Umbilical cord (tissue), 2 donors: ENCODE data around the gene ROR2. TPM values are rescaled to one million over a fixed set of nuclear protein-coding genes. Genes with fewer than 3 reads are reported as not detected.

ENCODE experiments used
- DNase-seq: peaks from one replicate; pipeline ENCODE4 v3.0.0-alpha.2; 2015; ENCODE audit warnings: low spot score
- total RNA-seq: library from RNA; depleted of rRNA; stranded (reverse); fragments of >200 nt; gene quantifications from one replicate; pipeline ENCODE4 v1.2.3, GENCODE V29; 2014; ENCODE audit warnings: low replicate concordance; ENCODE audit not compliant: insufficient read depth

ROR2 gene
- total RNA-seq, 1 donor from 2014 or later, result 44.3 TPM

- DNase-seq, result no peak
Observed at GRCh38 chr9:91776409-91777291, 173.4 kb downstream of the ROR2 start.

DNA sequence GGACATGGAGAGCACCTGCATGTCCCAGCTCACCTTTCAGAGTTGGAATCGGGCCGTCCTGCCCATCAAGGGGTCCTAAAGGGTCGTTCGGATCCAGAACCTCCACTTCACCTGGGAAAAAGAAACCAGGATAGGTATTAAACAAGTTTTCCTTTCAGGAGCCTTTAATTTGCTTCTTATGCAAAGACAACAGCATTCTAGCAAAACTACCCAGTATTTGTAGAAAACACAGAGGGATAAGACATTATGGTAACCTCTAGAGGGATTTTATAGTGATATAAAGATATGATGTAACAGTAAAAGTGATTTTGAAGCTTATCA lies 174.4 kb downstream of the ROR2 start:
- no peak for DNase-seq

- peak; percentile 58 for DNase-seq
Observed at GRCh38 chr9:91775011-91775707, 174.9 kb downstream of the ROR2 start.

DNA sequence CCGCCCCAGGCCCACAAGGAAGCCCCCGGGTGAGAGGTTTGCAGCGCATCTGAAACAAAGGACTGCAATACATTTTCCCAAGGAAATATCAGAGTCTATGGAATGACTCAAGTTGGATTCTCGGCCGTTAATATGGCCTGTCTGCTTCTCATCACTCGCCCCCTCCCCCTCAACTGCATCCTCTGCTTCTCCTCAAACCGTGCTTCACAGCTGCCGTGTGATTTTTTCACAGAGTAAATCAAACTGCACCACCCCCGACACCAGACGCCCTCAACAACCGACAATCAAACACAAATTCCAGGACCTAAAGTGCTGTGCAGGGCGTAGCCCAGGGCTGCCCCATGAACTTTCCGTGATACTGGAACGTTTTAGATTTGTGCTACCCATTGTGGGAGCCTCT lies 176.9 kb downstream of the ROR2 start:
- DNase-seq, result peak; percentile 92

- DNase-seq, result no peak
Observed at GRCh38 chr9:91771864-91772263, 178.2 kb downstream of the ROR2 start.

- peak; percentile 94 for DNase-seq
Observed at GRCh38 chr9:91771027-91771426, 179.0 kb downstream of the ROR2 start.

- no peak for DNase-seq
Observed at GRCh38 chr9:91770229-91770628, 179.8 kb downstream of the ROR2 start.

GRCh38 chr9:91768977-91769916 lies 180.8 kb downstream of the ROR2 start:
- DNase-seq, result no peak

DNA sequence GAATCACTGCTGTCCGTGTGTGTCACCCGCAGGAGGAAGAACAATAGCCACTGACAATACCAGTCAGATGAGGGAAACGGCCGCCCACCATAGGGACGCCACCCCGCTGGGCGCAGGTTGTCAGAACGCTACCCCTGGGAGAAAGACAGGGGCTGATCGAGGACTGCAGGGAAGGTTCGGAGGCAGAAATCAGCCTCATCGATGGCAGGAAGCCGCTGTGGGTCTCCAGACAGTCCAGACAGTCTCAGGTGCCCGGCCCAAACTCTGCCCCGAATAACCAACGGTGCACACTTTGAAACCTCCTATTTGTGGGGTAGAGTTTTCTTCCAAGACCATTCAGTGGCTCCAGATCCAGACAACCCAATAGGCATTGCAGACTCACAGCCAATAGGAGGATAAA lies 181.5 kb downstream of the ROR2 start:
- DNase-seq, result no peak

DNA sequence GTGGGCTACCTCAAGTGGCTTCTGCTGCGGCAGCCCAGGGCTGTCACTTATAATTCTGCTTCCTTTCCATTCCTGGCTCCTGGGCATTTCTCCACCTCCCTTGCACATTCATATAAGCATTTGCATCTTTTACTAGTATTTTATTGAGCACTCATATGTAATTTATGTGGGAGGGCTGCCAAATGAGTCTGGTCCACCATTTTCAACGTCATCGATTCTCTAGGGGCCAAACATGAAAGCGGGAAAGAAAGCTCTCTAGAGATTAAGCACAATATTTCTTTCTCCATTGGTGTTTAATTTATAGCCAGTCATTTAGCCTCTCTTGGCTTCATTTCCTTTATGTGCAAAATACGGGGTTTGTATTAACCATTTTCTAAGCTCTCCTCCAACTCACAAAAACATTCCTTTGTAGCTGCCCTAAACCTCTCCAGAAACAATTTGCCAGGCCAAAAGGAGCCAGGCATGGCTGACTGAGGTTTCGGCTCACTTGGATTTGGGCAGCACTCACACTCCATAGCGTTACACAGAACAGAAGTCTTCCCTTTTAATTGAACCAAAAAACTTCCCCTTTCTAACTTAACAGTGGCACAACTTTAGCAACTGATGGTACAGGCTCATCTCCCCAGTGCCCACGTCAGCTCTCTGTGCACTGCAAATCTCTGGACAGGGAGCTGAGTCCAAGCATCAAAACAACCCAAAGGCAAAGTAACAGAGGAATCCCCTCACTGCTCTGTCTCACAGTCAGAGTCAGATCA lies 183.5 kb downstream of the ROR2 start:
- peak; percentile 65 for DNase-seq

DNA sequence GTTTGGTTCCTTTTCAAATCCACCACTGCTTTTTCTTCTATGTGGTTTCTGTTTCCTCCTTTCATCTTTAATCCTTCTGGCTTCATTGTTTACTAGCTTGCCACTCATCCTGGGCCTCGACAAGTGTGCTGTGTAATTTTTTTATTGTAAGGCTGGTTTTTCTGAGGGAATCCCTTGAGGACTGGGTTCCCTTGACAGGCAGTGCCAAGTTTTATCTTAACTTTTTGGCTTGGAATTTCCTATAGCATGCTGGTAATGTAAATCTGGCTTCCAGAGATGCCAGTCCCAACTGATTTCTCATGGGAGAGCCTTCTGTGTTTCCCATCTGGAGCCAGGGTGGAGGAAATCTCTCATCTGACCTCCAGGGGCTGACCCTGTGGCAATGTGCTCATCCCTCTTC lies 184.7 kb downstream of the ROR2 start:
- DNase-seq, result peak; percentile 38

DNA sequence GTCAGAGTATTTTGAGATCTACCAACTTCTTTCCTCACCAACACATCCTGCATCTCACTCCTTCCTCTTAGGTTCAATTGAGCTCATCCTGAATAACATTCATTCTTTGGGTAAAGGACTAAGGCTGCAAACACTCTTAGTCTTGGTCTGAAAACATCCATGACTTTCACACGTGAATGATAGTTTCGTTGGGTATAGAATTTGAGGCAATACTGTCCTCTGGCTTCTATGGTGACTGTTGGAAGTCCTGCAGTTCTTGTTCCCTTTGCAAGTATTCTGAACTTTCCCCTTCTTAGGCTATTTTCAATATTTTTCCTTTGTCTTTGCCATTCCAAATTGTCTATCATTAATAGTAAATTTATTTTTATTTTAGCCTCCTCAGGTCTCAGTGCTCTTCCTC lies 185.4 kb downstream of the ROR2 start:
- DNase-seq, result no peak

GRCh38 chr9:91761362-91761761 lies 188.7 kb downstream of the ROR2 start:
- DNase-seq, result no peak

- DNase-seq, result no peak
Observed at GRCh38 chr9:91760906-91761305, 189.1 kb downstream of the ROR2 start.

DNA sequence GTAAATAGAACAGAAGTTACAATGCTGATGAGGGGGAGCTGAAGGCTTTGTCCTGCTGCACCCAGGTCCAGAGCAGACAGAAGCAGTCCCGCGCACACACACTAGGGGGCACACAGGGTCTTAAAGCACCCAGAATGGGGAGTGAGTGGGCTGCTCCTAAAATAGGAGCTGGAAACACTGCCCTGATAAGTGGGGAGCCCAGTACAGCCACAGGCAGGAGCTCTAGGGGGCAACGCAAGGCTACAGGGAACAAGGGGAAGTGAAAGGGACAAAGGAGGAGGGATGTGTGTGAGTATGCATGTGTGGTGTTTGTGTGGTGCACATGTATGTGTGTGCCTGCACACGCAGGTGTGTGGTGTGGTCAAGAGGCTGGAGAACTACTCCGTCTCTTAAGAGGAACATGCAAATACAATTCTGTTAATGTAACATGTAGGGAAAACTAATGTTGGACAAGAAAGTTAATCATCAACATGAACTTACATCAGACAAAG lies 191.5 kb downstream of the ROR2 start:
- no peak for DNase-seq

DNA sequence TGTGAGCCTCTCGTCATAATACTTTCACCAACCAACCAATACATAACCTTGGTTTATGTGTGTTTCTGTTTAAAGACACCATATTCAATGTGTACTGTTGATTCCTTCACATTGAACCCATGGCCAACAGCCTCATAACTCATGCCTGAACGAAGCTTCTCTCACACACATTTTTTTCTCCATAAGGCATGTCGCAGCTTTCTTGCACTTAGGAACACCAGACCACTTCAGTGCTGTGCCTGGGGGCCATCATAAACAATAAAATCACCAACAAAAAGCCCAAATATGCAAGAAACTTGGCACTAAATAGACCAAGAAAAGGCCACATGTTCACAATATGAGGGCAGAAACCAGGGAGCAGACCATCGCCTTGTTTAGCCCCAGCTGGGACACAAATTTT lies 192.2 kb downstream of the ROR2 start:
- no peak for DNase-seq

DNA sequence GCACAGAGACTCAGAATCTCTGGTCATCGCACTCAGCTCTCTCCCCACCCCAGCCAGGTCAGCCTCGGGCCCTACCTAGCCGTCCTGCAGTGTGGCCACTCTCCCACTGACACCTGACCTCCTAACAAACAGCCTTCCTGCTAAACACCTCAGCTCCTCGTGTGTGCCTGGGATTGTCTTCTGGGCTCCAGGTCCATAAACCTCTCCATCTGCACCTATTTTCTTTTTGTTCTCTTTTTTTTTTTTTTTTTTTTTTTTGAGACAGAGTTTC lies 193.6 kb downstream of the ROR2 start:
- no peak for DNase-seq

DNA sequence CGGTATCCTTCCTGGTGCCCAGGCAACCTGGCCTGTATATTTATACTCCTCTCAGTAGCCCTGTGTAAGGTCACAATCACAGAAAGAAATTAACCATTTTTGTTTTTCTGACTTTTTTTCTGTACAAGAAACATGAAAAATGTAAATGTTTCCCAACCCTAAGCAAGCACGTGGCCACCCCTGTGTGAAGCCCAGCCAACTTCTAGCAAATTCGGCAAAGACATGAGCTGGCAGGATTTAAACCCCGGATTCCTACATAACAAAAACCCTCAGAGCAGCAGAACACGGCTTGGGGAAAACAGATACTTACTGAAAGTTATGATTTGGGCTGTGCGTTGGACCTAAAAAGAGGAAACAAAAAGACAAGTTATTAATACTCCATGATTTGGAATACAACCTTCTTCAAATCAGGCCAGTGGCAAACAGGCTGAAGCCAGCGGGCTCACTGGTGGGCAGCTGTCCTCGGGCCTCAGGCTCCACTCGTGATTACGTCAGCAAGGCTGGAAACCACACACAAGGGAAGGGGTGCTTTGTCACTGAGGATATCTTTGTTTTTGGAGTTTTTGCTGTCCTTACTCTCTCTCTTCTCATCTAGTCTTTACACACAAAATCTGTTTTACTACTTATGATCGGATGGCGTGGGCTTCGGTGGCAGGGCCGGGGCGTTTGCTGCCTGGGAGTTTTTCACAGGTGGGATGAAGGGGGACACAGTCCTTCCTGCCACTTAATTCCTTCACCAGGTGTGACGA lies 194.1 kb downstream of the ROR2 start:
- peak; percentile 72 for DNase-seq

DNA sequence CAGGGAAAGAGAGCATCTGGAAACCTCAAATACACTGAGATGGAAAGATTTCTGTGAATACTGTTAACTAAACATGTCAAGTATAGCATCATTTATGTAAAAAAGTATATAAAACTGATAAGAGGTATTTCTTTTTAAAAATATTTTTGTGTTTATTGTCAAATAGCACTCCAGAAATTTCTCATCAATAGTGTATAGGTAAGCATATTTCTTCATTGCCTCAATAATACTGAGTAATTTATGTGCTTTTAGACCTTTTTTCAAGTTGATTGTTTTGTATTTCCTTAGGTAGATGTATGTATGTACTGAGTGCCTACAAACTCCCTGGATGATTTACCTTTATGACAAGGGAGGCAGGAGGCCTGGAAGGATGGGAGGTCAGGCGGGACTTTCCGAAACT lies 196.3 kb downstream of the ROR2 start:
- no peak for DNase-seq

DNA sequence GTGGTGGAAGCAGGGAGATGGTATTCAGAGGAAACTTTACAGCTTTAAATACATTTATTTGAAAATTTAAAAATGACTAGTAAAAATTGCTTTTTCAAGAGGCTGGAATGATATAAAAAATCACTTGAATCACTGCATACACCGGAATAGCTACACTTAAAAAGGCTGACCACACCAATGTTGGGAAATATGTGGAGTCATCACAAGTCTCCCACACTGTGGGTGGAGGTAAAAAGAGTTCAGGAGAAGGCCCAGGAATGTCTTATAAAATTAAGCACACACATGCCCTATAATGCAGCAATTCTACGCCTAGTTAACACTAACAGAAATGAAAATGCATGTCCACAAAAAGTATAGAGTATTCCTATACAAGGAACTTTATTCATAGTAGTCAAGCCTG lies 198.1 kb downstream of the ROR2 start:
- peak; percentile 71 for DNase-seq

DNA sequence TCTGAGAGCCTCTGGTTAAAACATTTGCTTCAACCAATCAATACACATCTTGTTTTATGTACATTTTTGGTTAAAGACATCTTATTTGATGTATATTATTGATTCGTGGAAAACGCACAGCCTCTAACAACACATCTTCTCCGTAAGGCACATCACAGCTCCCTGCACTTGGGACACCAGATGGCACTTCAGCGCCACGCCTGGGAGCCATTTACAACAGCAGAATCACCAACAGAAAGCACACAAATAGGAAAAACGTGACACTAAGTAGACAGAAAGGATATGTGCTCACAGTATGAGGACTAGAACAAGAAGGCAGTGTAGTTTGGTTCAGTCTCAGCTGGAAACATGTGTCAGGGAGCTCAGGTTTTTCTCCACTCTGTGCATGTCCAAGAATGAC lies 199.7 kb downstream of the ROR2 start:
- DNase-seq, result no peak
